GM13977 (cell line): ENCODE results near the gene GRK7.

Experiments used
- DNase-seq: peaks from one replicate; pipeline ENCODE4 v3.0.0; 2012; ENCODE audit warnings: low spot score
- CTCF ChIP-seq: IDR thresholded peaks from 2 replicates; pipeline ENCODE4 v1.5.1; 2012; ENCODE audit warnings: mild to moderate bottlenecking, control low read depth; ENCODE audit not compliant: insufficient read depth; ENCODE audit errors: extremely low read depth, missing control alignments
- in situ Hi-C: fragments of 300-500 bp; cut with MboI; formaldehyde crosslinking; loops from one replicate; pipeline ENCODE4 v1.12.0; 2022; ENCODE audit warnings: low sequenced_read_pairs, low pct_unique_long_range_greater_than_20kb, mixed read lengths, inconsistent platforms; ENCODE audit not compliant: unreplicated experiment

GRK7 gene

GRCh38 chr3:141763088-141763750 is at the start of gene GRK7:
GRK7 (plus strand) TSS chr3:141763408; CDS start chr3:141778285, 14,877 bp downstream.
- in situ Hi-C loops, result no loop called here
- TF ChIP-seq CTCF, result no peak
- DNase-seq, result no peak

GRCh38 chr3:141714671-141715070 is 48.5 kb upstream of the GRK7 start:
- in situ Hi-C loops, result no loop called here
- no peak for TF ChIP-seq CTCF
- DNase-seq, result no peak

- DNase-seq, result no peak
- in situ Hi-C loops, result no loop called here
- no peak for TF ChIP-seq CTCF
Measured at GRCh38 chr3:141722081-141722480, 41.1 kb upstream of the GRK7 start.

- no peak for TF ChIP-seq CTCF
- in situ Hi-C loops, result no loop called here
- no peak for DNase-seq
Measured at GRCh38 chr3:141722648-141723047, 40.6 kb upstream of the GRK7 start.

- no peak for DNase-seq
- in situ Hi-C loops, result no loop called here
- no peak for TF ChIP-seq CTCF
Measured at GRCh38 chr3:141723255-141723654, 40.0 kb upstream of the GRK7 start.

GRCh38 chr3:141724186-141724585 is 39.0 kb upstream of the GRK7 start:
- DNase-seq, result no peak
- in situ Hi-C loops, result no loop called here
- TF ChIP-seq CTCF, result no peak
